Sigmoid colon (tissue), 4 donors: Measurements from ENCODE around the gene DNPEP.

Source experiments
- CTCF ChIP-seq, 4 experiments: fragments of 450-650 bp in 3 of 4; fragments of 200-600 bp in 1 of 4; IDR thresholded peaks; one replicate each; pipeline ENCODE4 v1.5.1; 2016 to 2019; ENCODE audit warnings: antibody characterized with exemption in 4 of 4, mild to moderate bottlenecking in 3 of 4, moderate library complexity in 2 of 4
- EP300 ChIP-seq, 4 donors: sonication (generic); formaldehyde crosslinking; IDR thresholded peaks; one replicate each; pipeline ENCODE4 v1.6.1; 2017; ENCODE audit warnings: antibody characterized with exemption in 4 of 4
- POLR2A ChIP-seq, 2 donors: fragments of 450-650 bp; IDR thresholded peaks; one replicate each; pipeline ENCODE4 v1.6.1; 2016; ENCODE audit warnings: antibody characterized with exemption in 2 of 2, mild to moderate bottlenecking in 2 of 2, moderate library complexity in 2 of 2
- POLR2AphosphoS5 ChIP-seq, 4 donors: sonication (generic); formaldehyde crosslinking; IDR thresholded peaks; one replicate each; pipeline ENCODE4 v1.6.1; 2017; ENCODE audit warnings: antibody characterized with exemption in 4 of 4

GRCh38 chr2:219418155-219419011, 30.7 kb upstream of the DNPEP start, which contains the start of gene DES:
- TF ChIP-seq CTCF (IDR thresholded peaks at IDR 0.05) (no peak), POLR2A (IDR thresholded peaks at IDR 0.05) (peak; percentile 82 to 93), POLR2AphosphoS5 (IDR thresholded peaks at IDR 0.05) (peak; percentile 91 to 99 (median 96)), EP300 (IDR thresholded peaks at IDR 0.05) (peak in 3 of 4 donors; percentile 39 to 97 (median 90))
